ENCODE data around the gene A4GALT.
"Not testable (repeated sequence)": the region's sequence is repeated elsewhere in the genome, so short reads cannot be mapped to it uniquely, and the experiment has no call there.

The A4GALT gene

GRCh38 chr22:42686756-42687491 lies 33.7 kb downstream of the A4GALT start:
- Mint-ChIP-seq H3K4me1 (ENCODE audit: low read depth) (no peaks in the 10 kb centered on the region), H3K9me3 (no peaks in the 10 kb centered on the region), H3K36me3 (ENCODE audit: low read depth) (no peaks in the 10 kb centered on the region), H3K27me3 (no peaks in the 10 kb centered on the region), H3K4me3 (no peak overlapping the region), H3K27ac (no peak overlapping the region)
- no peak for DNase-seq

- Mint-ChIP-seq H3K27ac (no peak overlapping the region), H3K4me1 (ENCODE audit: low read depth) (no peaks in the 10 kb centered on the region), H3K9me3 (no peaks in the 10 kb centered on the region), H3K27me3 (no peaks in the 10 kb centered on the region), H3K4me3 (no peak overlapping the region), H3K36me3 (ENCODE audit: low read depth) (no peaks in the 10 kb centered on the region)
- no peak for DNase-seq
Observed at GRCh38 chr22:42685941-42686653, 34.6 kb downstream of the A4GALT start.

- no peak overlapping the region for H3K27ac Mint-ChIP-seq
- no peak overlapping the region for H3K4me3 Mint-ChIP-seq
- no peaks in the 10 kb centered on the region for H3K36me3 Mint-ChIP-seq (ENCODE audit: low read depth)
- no peaks in the 10 kb centered on the region for H3K27me3 Mint-ChIP-seq
- H3K9me3 Mint-ChIP-seq = no peaks in the 10 kb centered on the region
- no peaks in the 10 kb centered on the region for H3K4me1 Mint-ChIP-seq (ENCODE audit: low read depth)
- DNase-seq = no peak
Observed at GRCh38 chr22:42684462-42685195, 36.0 kb downstream of the A4GALT start.

DNA sequence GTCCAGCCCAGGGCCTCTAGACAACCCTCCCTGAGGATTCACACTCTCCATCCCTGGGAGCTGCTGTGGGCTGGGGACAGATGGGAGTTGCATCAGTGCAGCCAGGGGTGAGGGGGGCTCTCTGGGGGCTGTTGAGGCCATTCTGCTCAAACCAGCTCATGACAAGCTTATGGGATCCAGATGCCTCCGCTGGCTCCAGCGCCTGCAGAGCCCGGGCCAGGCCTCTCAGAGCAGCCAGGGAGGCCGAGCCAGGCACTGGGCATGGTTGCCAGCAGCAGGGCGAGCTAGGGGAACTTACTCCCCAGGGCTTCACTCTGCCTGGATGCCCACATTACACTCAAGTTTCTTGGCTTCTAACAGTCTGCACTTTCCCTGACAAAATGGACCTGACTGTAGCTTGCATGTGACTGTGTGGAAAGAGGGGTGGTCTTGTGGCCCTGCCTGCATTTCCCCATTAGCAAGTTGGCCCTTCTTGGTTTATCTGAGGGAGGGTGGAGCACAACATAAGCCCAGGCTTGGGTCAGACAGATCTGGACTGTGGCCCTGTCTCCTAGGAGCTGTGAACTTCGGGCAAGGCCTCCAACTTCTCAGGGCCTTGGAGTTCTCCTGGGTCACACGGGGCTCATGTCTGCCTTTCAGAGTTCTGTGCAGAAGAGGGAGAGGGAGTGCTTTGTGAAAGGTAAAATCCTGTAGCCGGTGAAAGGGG lies 36.9 kb downstream of the A4GALT start:
- DNase-seq = no peak
- Mint-ChIP-seq H3K27ac (no peak overlapping the region), H3K4me1 (ENCODE audit: low read depth) (no peaks in the 10 kb centered on the region), H3K9me3 (no peaks in the 10 kb centered on the region), H3K4me3 (no peak overlapping the region), H3K36me3 (ENCODE audit: low read depth) (no peaks in the 10 kb centered on the region), H3K27me3 (no peaks in the 10 kb centered on the region)

DNA sequence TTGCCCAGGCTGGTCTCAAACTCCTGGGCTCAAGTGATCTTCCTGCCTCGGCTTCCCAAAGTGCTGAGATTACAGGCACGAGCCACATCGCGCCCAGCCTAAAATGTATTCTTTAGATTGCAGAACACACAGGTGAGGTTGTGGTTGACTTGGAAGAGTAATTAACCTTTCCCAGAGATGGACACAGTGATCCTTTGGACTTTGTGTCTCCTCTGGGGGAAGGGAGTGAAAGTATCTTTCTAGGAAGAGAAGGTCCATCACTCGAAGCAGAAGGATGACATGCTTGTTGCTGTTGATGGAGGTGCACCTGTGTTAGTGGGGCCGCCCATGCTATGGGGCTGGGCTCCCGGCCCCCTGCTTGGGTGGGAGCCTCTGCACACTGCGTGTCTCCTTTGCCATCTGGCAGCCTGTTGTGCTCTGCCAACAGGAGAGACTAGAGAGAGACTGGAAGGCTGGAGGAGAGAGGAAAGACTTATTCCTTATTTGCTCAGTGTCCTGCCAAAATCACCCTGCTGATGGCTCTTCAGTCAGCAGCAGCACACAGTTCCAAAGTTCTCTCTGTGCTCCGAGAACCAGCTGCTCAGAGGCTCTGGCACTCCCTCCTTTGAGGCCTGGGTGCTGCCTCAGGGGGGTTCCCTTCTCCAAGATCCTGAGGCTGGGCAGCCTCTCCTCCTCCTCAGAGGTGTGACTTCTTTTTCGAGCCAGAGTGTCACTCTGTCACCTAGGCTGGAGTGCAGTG lies 38.4 kb downstream of the A4GALT start:
- Mint-ChIP-seq H3K27me3 (no peaks in the 10 kb centered on the region), H3K4me1 (ENCODE audit: low read depth) (no peaks in the 10 kb centered on the region), H3K9me3 (no peaks in the 10 kb centered on the region), H3K4me3 (no peak overlapping the region), H3K36me3 (ENCODE audit: low read depth) (no peaks in the 10 kb centered on the region), H3K27ac (no peak overlapping the region)
- no peak for DNase-seq

- no peaks in the 10 kb centered on the region for H3K36me3 Mint-ChIP-seq (ENCODE audit: low read depth)
- H3K27ac Mint-ChIP-seq = no peak overlapping the region
- no peaks in the 10 kb centered on the region for H3K4me1 Mint-ChIP-seq (ENCODE audit: low read depth)
- H3K9me3 Mint-ChIP-seq = no peaks in the 10 kb centered on the region
- no peak for DNase-seq
- no peaks in the 10 kb centered on the region for H3K27me3 Mint-ChIP-seq
- no peak overlapping the region for H3K4me3 Mint-ChIP-seq
Observed at GRCh38 chr22:42680648-42681047, 40.0 kb downstream of the A4GALT start.

DNA sequence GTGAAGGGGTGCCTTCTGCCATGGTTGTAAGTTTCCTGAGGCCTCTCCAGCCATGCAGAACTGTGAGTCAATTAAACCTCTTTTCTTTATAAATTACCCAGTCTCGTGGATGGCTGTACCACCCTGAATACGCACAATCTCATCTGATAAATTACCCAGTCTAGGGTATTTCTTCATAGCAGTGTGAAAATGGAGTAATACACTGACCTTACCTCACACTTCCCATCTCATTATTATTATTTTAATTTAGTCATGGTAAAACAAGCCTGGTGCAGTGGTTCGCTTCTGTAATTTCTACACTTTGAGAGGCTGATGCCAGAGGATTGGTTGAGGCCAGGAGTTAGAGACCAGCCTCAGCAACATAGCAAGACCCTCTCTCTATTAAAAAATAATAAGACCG lies 41.0 kb downstream of the A4GALT start:
- Mint-ChIP-seq H3K27ac (no peak overlapping the region), H3K4me1 (ENCODE audit: low read depth) (no peaks in the 10 kb centered on the region), H3K36me3 (ENCODE audit: low read depth) (no peaks in the 10 kb centered on the region), H3K4me3 (no peak overlapping the region), H3K27me3 (no peaks in the 10 kb centered on the region), H3K9me3 (no peaks in the 10 kb centered on the region)
- no peak for DNase-seq

DNA sequence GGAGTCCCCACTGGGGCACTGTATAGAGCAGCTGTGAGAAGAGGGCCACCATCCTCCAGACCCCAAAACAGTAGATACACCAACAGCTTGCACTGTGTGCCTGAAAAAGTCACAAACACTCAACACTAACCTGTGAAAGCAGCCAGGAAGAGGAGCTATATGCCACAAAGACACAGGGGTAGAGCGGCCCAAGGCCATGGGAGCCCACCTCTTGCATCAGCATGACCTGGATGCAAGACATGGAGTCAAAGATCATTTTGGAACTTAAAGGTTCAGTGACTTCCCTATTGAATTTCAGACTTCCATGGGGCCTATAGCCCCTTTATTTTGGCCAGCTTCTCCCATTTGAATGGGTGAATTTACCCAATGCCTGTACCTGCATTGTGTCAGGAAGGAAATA lies 41.8 kb downstream of the A4GALT start:
- no peaks in the 10 kb centered on the region for H3K9me3 Mint-ChIP-seq
- H3K27ac Mint-ChIP-seq = no peak overlapping the region
- H3K4me3 Mint-ChIP-seq = no peak overlapping the region
- no peaks in the 10 kb centered on the region for H3K4me1 Mint-ChIP-seq (ENCODE audit: low read depth)
- H3K27me3 Mint-ChIP-seq = no peaks in the 10 kb centered on the region
- no peaks in the 10 kb centered on the region for H3K36me3 Mint-ChIP-seq (ENCODE audit: low read depth)
- DNase-seq = no peak

DNA sequence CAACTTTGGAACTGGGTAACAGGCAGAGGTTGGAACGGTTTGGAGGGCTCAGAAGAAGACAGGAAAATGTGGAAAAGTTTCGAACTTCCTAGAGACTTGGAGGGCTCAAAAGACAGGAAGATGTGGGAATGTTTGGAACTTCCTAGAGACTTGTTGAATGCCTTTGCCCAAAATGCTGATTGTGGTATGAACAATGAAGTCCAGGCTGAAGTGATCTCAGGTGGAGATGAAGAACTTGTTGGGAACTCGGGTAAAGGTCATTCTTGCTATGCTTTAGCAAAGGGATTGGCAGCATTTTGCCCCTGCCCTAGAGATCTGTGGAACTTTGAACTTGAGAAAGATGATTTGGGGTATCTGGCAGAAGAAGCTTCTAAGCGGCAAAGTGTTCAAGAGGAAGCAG lies 42.7 kb downstream of the A4GALT start:
- DNase-seq; H3K27me3 Mint-ChIP-seq; H3K36me3 Mint-ChIP-seq (ENCODE audit: low read depth); H3K4me3 Mint-ChIP-seq; H3K4me1 Mint-ChIP-seq (ENCODE audit: low read depth); H3K27ac Mint-ChIP-seq; H3K9me3 Mint-ChIP-seq: not testable (repeated sequence)

- Mint-ChIP-seq H3K4me3 (no peak overlapping the region), H3K4me1 (ENCODE audit: low read depth) (peaks cover 4% of the 10 kb centered on the region), H3K36me3 (ENCODE audit: low read depth) (no peaks in the 10 kb centered on the region), H3K9me3 (no peaks in the 10 kb centered on the region), H3K27ac (no peak overlapping the region), H3K27me3 (no peaks in the 10 kb centered on the region)
- DNase-seq = no peak
Observed at GRCh38 chr22:42676059-42676607, 44.5 kb downstream of the A4GALT start.

GRCh38 chr22:42673898-42674401 lies 46.7 kb downstream of the A4GALT start:
- Mint-ChIP-seq H3K36me3 (ENCODE audit: low read depth) (no peaks in the 10 kb centered on the region), H3K27ac (no peak overlapping the region), H3K4me3 (no peak overlapping the region), H3K27me3 (no peaks in the 10 kb centered on the region), H3K4me1 (ENCODE audit: low read depth) (peaks cover 10% of the 10 kb centered on the region), H3K9me3 (no peaks in the 10 kb centered on the region)
- no peak for DNase-seq

DNA sequence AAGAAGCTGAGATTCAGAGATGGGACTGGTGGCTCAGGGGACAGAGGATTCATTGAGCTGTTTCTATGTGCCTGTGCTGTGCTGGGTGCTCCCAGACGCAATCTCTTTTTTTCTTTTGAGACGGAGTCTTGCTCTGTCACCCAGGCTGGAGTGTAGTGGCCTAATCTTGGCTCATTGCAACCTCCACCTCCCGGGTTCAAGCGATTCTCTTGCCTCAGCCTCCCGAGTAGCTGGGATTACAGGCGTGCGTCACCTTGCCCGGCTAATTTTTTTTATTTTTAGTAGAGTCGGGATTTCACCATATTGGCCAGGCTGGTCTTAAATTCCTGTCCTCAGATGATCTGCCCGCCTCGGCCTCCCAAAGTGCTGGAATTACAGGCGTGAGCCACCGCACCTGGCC lies 47.6 kb downstream of the A4GALT start:
- not testable (repeated sequence) for H3K27ac Mint-ChIP-seq; H3K4me3 Mint-ChIP-seq; DNase-seq; H3K27me3 Mint-ChIP-seq; H3K36me3 Mint-ChIP-seq (ENCODE audit: low read depth); H3K9me3 Mint-ChIP-seq
- H3K4me1 Mint-ChIP-seq (ENCODE audit: low read depth) = peaks cover 10% of the 10 kb centered on the region

DNA sequence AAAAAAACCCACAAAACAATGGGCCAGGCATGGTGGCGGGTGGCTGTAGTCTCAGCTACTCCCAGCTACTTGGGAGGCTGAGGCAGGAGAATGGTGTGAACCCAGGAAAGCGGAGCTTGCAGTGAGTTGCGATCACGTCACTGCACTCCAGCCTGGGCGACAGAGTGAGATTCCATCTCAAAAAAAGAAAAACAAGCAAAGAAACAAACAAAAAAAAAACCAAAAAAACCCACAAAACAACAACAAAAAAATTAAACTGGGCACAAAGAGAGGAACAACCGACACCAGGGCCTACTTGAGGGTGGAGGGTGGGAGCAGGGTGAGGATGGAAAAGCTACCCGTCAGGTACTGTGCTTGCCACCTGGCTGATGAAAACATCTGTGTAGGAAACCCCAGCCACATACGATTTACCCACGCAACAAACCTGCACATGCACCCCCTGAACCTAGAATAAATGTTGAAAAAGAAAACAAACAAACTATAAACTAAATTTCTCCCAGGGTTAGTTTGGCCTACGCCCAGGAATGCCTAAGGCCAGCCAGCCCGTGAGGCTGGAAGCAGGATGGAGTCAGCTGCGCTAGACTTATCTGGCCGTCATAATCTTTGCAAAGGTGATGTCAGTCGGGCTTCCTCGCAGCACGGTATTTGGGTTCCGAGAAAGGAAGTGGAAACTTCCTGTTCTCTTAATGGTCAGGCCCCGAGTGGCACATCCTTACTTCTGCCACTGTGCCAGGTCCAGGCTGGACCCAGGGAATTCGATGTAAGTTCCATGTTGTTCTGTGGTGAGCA lies 49.6 kb downstream of the A4GALT start:
- Mint-ChIP-seq H3K4me1 (ENCODE audit: low read depth) (peaks cover 10% of the 10 kb centered on the region), H3K36me3 (ENCODE audit: low read depth) (no peaks in the 10 kb centered on the region), H3K4me3 (no peak overlapping the region), H3K27ac (no peak overlapping the region), H3K27me3 (no peaks in the 10 kb centered on the region), H3K9me3 (no peaks in the 10 kb centered on the region)
- DNase-seq = no peak

All from activated T-cell treated with anti-CD3 and anti-CD28 coated beads, Interleukin-2, amount 50 U/mL, for 24 hours (primary cell).